ENCODE results near the gene FSD1.
A peak's percentile ranks its signal among the peaks of the same experiment; 100 is the strongest.

FSD1 gene

GRCh38 chr19:4320419-4320818 is 16.0 kb downstream of the FSD1 start:
- no peak for DNase-seq

- DNase-seq: no peak
Measured at GRCh38 chr19:4322942-4323665, 18.7 kb downstream of the FSD1 start.

- DNase-seq: no peak
Measured at GRCh38 chr19:4323692-4324091, 19.3 kb downstream of the FSD1 start.

GRCh38 chr19:4324228-4324627 is 19.8 kb downstream of the FSD1 start:
- DNase-seq: no peak

- DNase-seq: no peak
Measured at GRCh38 chr19:4326215-4326836, 21.9 kb downstream of the FSD1 start.

- no peak for DNase-seq
Measured at GRCh38 chr19:4326837-4327251, 22.4 kb downstream of the FSD1 start.

- peak; percentile 65 for DNase-seq
Measured at GRCh38 chr19:4327252-4327876, 23.0 kb downstream of the FSD1 start.

GRCh38 chr19:4327877-4328242 is 23.5 kb downstream of the FSD1 start:
- no peak for DNase-seq

- peak; percentile 98 for DNase-seq
Measured at GRCh38 chr19:4328243-4328990, 24.0 kb downstream of the FSD1 start.

GRCh38 chr19:4328991-4329681 is 24.7 kb downstream of the FSD1 start:
- peak; percentile 56 for DNase-seq

GRCh38 chr19:4329858-4330257 is 25.5 kb downstream of the FSD1 start:
- DNase-seq: no peak

- DNase-seq: no peak
Measured at GRCh38 chr19:4334929-4335570, 30.7 kb downstream of the FSD1 start.

GRCh38 chr19:4337906-4338440 is 33.6 kb downstream of the FSD1 start:
- no peak for DNase-seq

- no peak for DNase-seq
Measured at GRCh38 chr19:4338441-4339355, 34.3 kb downstream of the FSD1 start, which contains the start of gene STAP2. STAP2 (minus strand) TSS chr19:4338827; CDS start chr19:4338753, 74 bp downstream.

GRCh38 chr19:4342314-4342614 is 37.9 kb downstream of the FSD1 start:
- no peak for DNase-seq

- DNase-seq: peak; percentile 77
Measured at GRCh38 chr19:4342615-4343369, 38.4 kb downstream of the FSD1 start.

GRCh38 chr19:4343370-4344307 is 39.2 kb downstream of the FSD1 start, which contains the start of gene MPND:
MPND (plus strand) TSS chr19:4343562; CDS start chr19:4343594, 32 bp downstream.
- peak; percentile 94 for DNase-seq

- DNase-seq: no peak
Measured at GRCh38 chr19:4345342-4346019, 41.1 kb downstream of the FSD1 start.

All from activated T-cell treated with anti-CD3 and anti-CD28 coated beads for 4 hours (primary cell).